Activated CD8-positive, alpha-beta memory T cell treated with anti-CD3 and anti-CD28 coated beads, Interleukin-2, amount 50 U/mL, for 4 hours (primary cell): Measurements from ENCODE around the gene C6orf89.

Experiments used
- DNase-seq: peaks from one replicate; pipeline ENCODE4 v3.0.0-alpha.2; 2020

The C6orf89 gene

GRCh38 chr6:36954262-36954931 is 68.6 kb downstream of the C6orf89 start, which contains the start of gene PI16:
TSS of gene PI16 (plus strand) at chr6:36954738. CDS start at chr6:36954761, 23 bp downstream.
- DNase-seq = no peak

- no peak for DNase-seq
Measured at GRCh38 chr6:36955136-36955535, 69.4 kb downstream of the C6orf89 start.

- DNase-seq = no peak
Measured at GRCh38 chr6:36955671-36956445, 70.1 kb downstream of the C6orf89 start.

- no peak for DNase-seq
Measured at GRCh38 chr6:36956446-36956820, 70.7 kb downstream of the C6orf89 start.

GRCh38 chr6:36957773-36958271 is 72.1 kb downstream of the C6orf89 start:
- DNase-seq = no peak

GRCh38 chr6:36958775-36959554 is 73.2 kb downstream of the C6orf89 start:
- no peak for DNase-seq

GRCh38 chr6:36959555-36960250 is 74.0 kb downstream of the C6orf89 start:
- DNase-seq = no peak

- DNase-seq = no peak
Measured at GRCh38 chr6:36961441-36962435, 76.0 kb downstream of the C6orf89 start.

GRCh38 chr6:36962874-36963273 is 77.1 kb downstream of the C6orf89 start:
- peak; percentile 61 for DNase-seq

GRCh38 chr6:36963451-36964290 is 77.9 kb downstream of the C6orf89 start:
- DNase-seq = no peak

- no peak for DNase-seq
Measured at GRCh38 chr6:36964349-36964748, 78.6 kb downstream of the C6orf89 start.

- no peak for DNase-seq
Measured at GRCh38 chr6:36964908-36965307, 79.2 kb downstream of the C6orf89 start.

- no peak for DNase-seq
Measured at GRCh38 chr6:36967301-36967700, 81.5 kb downstream of the C6orf89 start.

GRCh38 chr6:36967757-36968156 is 82.0 kb downstream of the C6orf89 start:
- no peak for DNase-seq

- no peak for DNase-seq
Measured at GRCh38 chr6:36968266-36968977, 82.7 kb downstream of the C6orf89 start.

- DNase-seq = no peak
Measured at GRCh38 chr6:36969240-36969691, 83.5 kb downstream of the C6orf89 start.

GRCh38 chr6:36969988-36970891 is 84.5 kb downstream of the C6orf89 start:
- no peak for DNase-seq
